NCI-H526 treated with DMSO at 0.1 percent for 48 hours (cell line): ENCODE measurements around the gene CDH10.

Experiments used
- DNase-seq: peaks from one replicate; lab custom pipeline; 2025; lab: John Stamatoyannopoulos, UW

CDH10 gene

GRCh38 chr5:24644761-24645160, at the start of gene CDH10:
Gene CDH10, minus strand, starts transcription at chr5:24644978. Its CDS starts 51,488 bp downstream, at chr5:24593490.
- DNase-seq: no peak

GRCh38 chr5:24693609-24694008, 48.8 kb upstream of the CDH10 start:
- no peak for DNase-seq

- no peak for DNase-seq
Measured at GRCh38 chr5:24691074-24691473, 46.3 kb upstream of the CDH10 start.

GRCh38 chr5:24681106-24681505, 36.3 kb upstream of the CDH10 start:
- no peak for DNase-seq

GRCh38 chr5:24668050-24668449, 23.3 kb upstream of the CDH10 start:
- no peak for DNase-seq

- no peak for DNase-seq
Measured at GRCh38 chr5:24649531-24649930, 4.8 kb upstream of the CDH10 start.

- DNase-seq: no peak
Measured at GRCh38 chr5:24646915-24647314, 2.1 kb upstream of the CDH10 start.

GRCh38 chr5:24645483-24645882, 705 bp upstream of the CDH10 start:
- DNase-seq: no peak

GRCh38 chr5:24643880-24644279, 898 bp downstream of the CDH10 start:
- DNase-seq: no peak

- DNase-seq: no peak
Measured at GRCh38 chr5:24643156-24643555, 1.6 kb downstream of the CDH10 start.

- no peak for DNase-seq
Measured at GRCh38 chr5:24642022-24642421, 2.8 kb downstream of the CDH10 start.

- no peak for DNase-seq
Measured at GRCh38 chr5:24635209-24635608, 9.6 kb downstream of the CDH10 start.

GRCh38 chr5:24633715-24634325, 11.0 kb downstream of the CDH10 start:
- peak; percentile 21 for DNase-seq

GRCh38 chr5:24632353-24632752, 12.4 kb downstream of the CDH10 start:
- no peak for DNase-seq

- no peak for DNase-seq
Measured at GRCh38 chr5:24630918-24631317, 13.9 kb downstream of the CDH10 start.

- no peak for DNase-seq
Measured at GRCh38 chr5:24629798-24630197, 15.0 kb downstream of the CDH10 start.

- DNase-seq: no peak
Measured at GRCh38 chr5:24624872-24625271, 19.9 kb downstream of the CDH10 start.

GRCh38 chr5:24623624-24624023, 21.2 kb downstream of the CDH10 start:
- no peak for DNase-seq

- no peak for DNase-seq
Measured at GRCh38 chr5:24623031-24623430, 21.7 kb downstream of the CDH10 start.

- no peak for DNase-seq
Measured at GRCh38 chr5:24621792-24622191, 23.0 kb downstream of the CDH10 start.

- no peak for DNase-seq
Measured at GRCh38 chr5:24616566-24616965, 28.2 kb downstream of the CDH10 start.

GRCh38 chr5:24615159-24615558, 29.6 kb downstream of the CDH10 start:
- DNase-seq: no peak

GRCh38 chr5:24609706-24610105, 35.1 kb downstream of the CDH10 start:
- no peak for DNase-seq

GRCh38 chr5:24606971-24607370, 37.8 kb downstream of the CDH10 start:
- DNase-seq: peak; percentile 2

- no peak for DNase-seq
Measured at GRCh38 chr5:24602188-24602587, 42.6 kb downstream of the CDH10 start.
